Spinal cord (tissue), 10 donors: ENCODE results near the gene NFAT5. TPM values are rescaled to one million over a fixed set of nuclear protein-coding genes. Genes with fewer than 3 reads are reported as not detected.

Experiments used
- DNase-seq, 6 donors: peaks; one replicate each; pipeline versions ENCODE4 v3.0.0 to v3.0.0-alpha.2; 2013 to 2015; ENCODE audit warnings: low spot score in 6 of 6, low read depth in 4 of 6
- H3K27ac ChIP-seq: one replicate; pipeline ENCODE4 v1.5.1; 2013; ENCODE audit warnings: low read depth, low read length, control low read depth
- H3K27me3 ChIP-seq: one replicate; pipeline ENCODE4 v1.6.1; 2013; ENCODE audit warnings: low read length; ENCODE audit not compliant: control insufficient read depth, insufficient read depth
- H3K36me3 ChIP-seq: one replicate; pipeline ENCODE4 v1.6.1; 2013; ENCODE audit warnings: low read length; ENCODE audit not compliant: control insufficient read depth, insufficient read depth
- H3K4me1 ChIP-seq: one replicate; pipeline ENCODE4 v1.6.1; 2013; ENCODE audit warnings: low read length; ENCODE audit not compliant: control insufficient read depth, insufficient read depth
- H3K4me3 ChIP-seq: one replicate; pipeline ENCODE4 v1.5.1; 2013; ENCODE audit warnings: low read depth, low read length, control low read depth
- H3K9me3 ChIP-seq: one replicate; pipeline ENCODE4 v1.6.1; 2013; ENCODE audit warnings: low read length; ENCODE audit not compliant: control insufficient read depth, insufficient read depth
- WGBS: methylation state at CpG from one replicate; pipeline ENCODE4 v1.1.5; 2013; ENCODE audit warnings: missing lambda C conversion rate; ENCODE audit not compliant: insufficient coverage; 5-methylcytosine and 5-hydroxymethylcytosine counted together
- polyA plus RNA-seq, 2 donors: library from polyadenylated mRNA; unstranded; fragments of 120-200 nt; gene quantifications; one replicate each; pipeline ENCODE4 v1.2.1, GENCODE V29; 2013; ENCODE audit not compliant: insufficient read length in 2 of 2
- total RNA-seq, 2 donors: library from RNA; depleted of rRNA in 1 of 2; stranded (reverse); fragments of 120-200 nt in 1 of 2; fragments of >200 nt in 1 of 2; gene quantifications; one replicate each; pipeline versions ENCODE4 v1.2.3 to v1.2.4, GENCODE V29; 2013 to 2014
- donor health status: healthy.

The NFAT5 gene
- total and polyA plus RNA-seq, 4 donors: 14.7 to 44.9 (median 26.4) TPM

GRCh38 chr16:69651217-69651616, 85.5 kb downstream of the NFAT5 start:
- H3K4me3 ChIP-seq: no peak overlapping the region
- WGBS: 100% methylated on average over 1 of the region's 2 CpGs
- H3K27me3 ChIP-seq: no peaks in the 10 kb centered on the region
- no peaks in the 10 kb centered on the region for H3K9me3 ChIP-seq
- no peaks in the 10 kb centered on the region for H3K4me1 ChIP-seq
- DNase-seq: no peak
- peaks cover 16% of the 10 kb centered on the region for H3K36me3 ChIP-seq
- no peak overlapping the region for H3K27ac ChIP-seq

GRCh38 chr16:69654280-69654931, 88.6 kb downstream of the NFAT5 start:
- Histone ChIP-seq H3K9me3 (no peaks in the 10 kb centered on the region), H3K27ac (no peak overlapping the region), H3K36me3 (peaks cover 30% of the 10 kb centered on the region), H3K4me3 (no peak overlapping the region), H3K27me3 (no peaks in the 10 kb centered on the region), H3K4me1 (no peaks in the 10 kb centered on the region)
- no CpG with 5 or more reads among the region's 3 CpGs for WGBS
- DNase-seq: no peak

- DNase-seq: no peak
- H3K9me3 ChIP-seq: no peaks in the 10 kb centered on the region
- H3K27me3 ChIP-seq: no peaks in the 10 kb centered on the region
- peaks cover 38% of the 10 kb centered on the region for H3K36me3 ChIP-seq
- H3K27ac ChIP-seq: no peak overlapping the region
- no peaks in the 10 kb centered on the region for H3K4me1 ChIP-seq
- H3K4me3 ChIP-seq: no peak overlapping the region
- WGBS: 100% methylated on average over 3 of the region's 4 CpGs
These were observed 94.4 kb downstream of the NFAT5 start for GRCh38 chr16:69660166-69660565.

GRCh38 chr16:69662901-69663300, 97.1 kb downstream of the NFAT5 start:
- 100% methylated on average over 1 of the region's 1 CpG for WGBS
- Histone ChIP-seq H3K9me3 (no peaks in the 10 kb centered on the region), H3K27ac (no peak overlapping the region), H3K4me3 (no peak overlapping the region), H3K27me3 (no peaks in the 10 kb centered on the region), H3K36me3 (peaks cover 23% of the 10 kb centered on the region), H3K4me1 (no peaks in the 10 kb centered on the region)
- no peak for DNase-seq

- H3K36me3 ChIP-seq: peaks cover 20% of the 10 kb centered on the region
- H3K9me3 ChIP-seq: no peaks in the 10 kb centered on the region
- no peak overlapping the region for H3K27ac ChIP-seq
- no peaks in the 10 kb centered on the region for H3K4me1 ChIP-seq
- H3K27me3 ChIP-seq: no peaks in the 10 kb centered on the region
- no peak overlapping the region for H3K4me3 ChIP-seq
- no peak for DNase-seq
These were observed 98.1 kb downstream of the NFAT5 start for GRCh38 chr16:69663846-69664245.

- no peaks in the 10 kb centered on the region for H3K27me3 ChIP-seq
- no CpG with 5 or more reads among the region's 1 CpG for WGBS
These were observed 103.8 kb downstream of the NFAT5 start for GRCh38 chr16:69669577-69669976.

GRCh38 chr16:69672315-69672997, 106.7 kb downstream of the NFAT5 start:
- H3K4me1 ChIP-seq: no peaks in the 10 kb centered on the region
- no peak overlapping the region for H3K27ac ChIP-seq
- no peaks in the 10 kb centered on the region for H3K27me3 ChIP-seq
- H3K4me3 ChIP-seq: no peak overlapping the region
- H3K36me3 ChIP-seq: peaks cover 13% of the 10 kb centered on the region
- WGBS: no CpG with 5 or more reads among the region's 2 CpGs
- no peak for DNase-seq
- H3K9me3 ChIP-seq: no peaks in the 10 kb centered on the region

More at GRCh38 chr16:69669577-69669976, 103.8 kb downstream of the NFAT5 start:
- no peak for DNase-seq
- H3K9me3 ChIP-seq: no peaks in the 10 kb centered on the region
- H3K27ac ChIP-seq: no peak overlapping the region
- peaks cover 13% of the 10 kb centered on the region for H3K36me3 ChIP-seq
- no peaks in the 10 kb centered on the region for H3K4me1 ChIP-seq
- H3K4me3 ChIP-seq: no peak overlapping the region

- no peaks in the 10 kb centered on the region for H3K27me3 ChIP-seq
- no peak for DNase-seq
- no peak overlapping the region for H3K4me3 ChIP-seq
- no peaks in the 10 kb centered on the region for H3K9me3 ChIP-seq
- H3K36me3 ChIP-seq: peaks cover 17% of the 10 kb centered on the region
- no peak overlapping the region for H3K27ac ChIP-seq
- no CpG with 5 or more reads among the region's 3 CpGs for WGBS
- H3K4me1 ChIP-seq: no peaks in the 10 kb centered on the region
These were observed 107.4 kb downstream of the NFAT5 start for GRCh38 chr16:69672998-69673713.

- no peaks in the 10 kb centered on the region for H3K9me3 ChIP-seq
- H3K4me3 ChIP-seq: no peak overlapping the region
- peaks cover 35% of the 10 kb centered on the region for H3K36me3 ChIP-seq
- H3K4me1 ChIP-seq: no peaks in the 10 kb centered on the region
- no peaks in the 10 kb centered on the region for H3K27me3 ChIP-seq
- DNase-seq: no peak
- H3K27ac ChIP-seq: no peak overlapping the region
These were observed 114.6 kb downstream of the NFAT5 start for GRCh38 chr16:69680358-69680757.

GRCh38 chr16:69688589-69688988, 122.8 kb downstream of the NFAT5 start:
- no peak overlapping the region for H3K27ac ChIP-seq
- no peak overlapping the region for H3K4me3 ChIP-seq
- peaks cover 27% of the 10 kb centered on the region for H3K36me3 ChIP-seq
- no peaks in the 10 kb centered on the region for H3K27me3 ChIP-seq
- WGBS: no CpG with 5 or more reads among the region's 2 CpGs
- H3K4me1 ChIP-seq: no peaks in the 10 kb centered on the region
- H3K9me3 ChIP-seq: no peaks in the 10 kb centered on the region
- DNase-seq: no peak
